Fibroblast of villous mesenchyme (primary cell): ENCODE results near the gene SLC7A6. TPM values are rescaled to one million over a fixed set of nuclear protein-coding genes. Genes with fewer than 3 reads are reported as not detected.
A peak's percentile ranks its signal among the peaks of the same experiment; 100 is the strongest.

Experiments
- DNase-seq: peaks from one replicate; pipeline ENCODE4 v3.0.0-alpha.2; 2010; ENCODE audit warnings: low read depth
- H3K4me3 ChIP-seq: 2 replicates; pipeline ENCODE4 v1.5.1; 2011; ENCODE audit warnings: low read depth, mild to moderate bottlenecking, low read length
- total RNA-seq: library from RNA; depleted of rRNA; stranded (reverse); fragments of >200 nt; gene quantifications from 2 replicates; pipeline ENCODE4 v1.2.3, GENCODE V29; 2012
- TF ChIP-seq, protein P1 (sequence below): IDR thresholded peaks from 2 replicates; pipeline ENCODE4 v1.5.1; 2012; ENCODE audit warnings: low read depth, mild to moderate bottlenecking, low read length; ENCODE audit not compliant: insufficient read depth

Gene SLC7A6
- total RNA-seq, 1 donor, result 49.7 TPM

DNA sequence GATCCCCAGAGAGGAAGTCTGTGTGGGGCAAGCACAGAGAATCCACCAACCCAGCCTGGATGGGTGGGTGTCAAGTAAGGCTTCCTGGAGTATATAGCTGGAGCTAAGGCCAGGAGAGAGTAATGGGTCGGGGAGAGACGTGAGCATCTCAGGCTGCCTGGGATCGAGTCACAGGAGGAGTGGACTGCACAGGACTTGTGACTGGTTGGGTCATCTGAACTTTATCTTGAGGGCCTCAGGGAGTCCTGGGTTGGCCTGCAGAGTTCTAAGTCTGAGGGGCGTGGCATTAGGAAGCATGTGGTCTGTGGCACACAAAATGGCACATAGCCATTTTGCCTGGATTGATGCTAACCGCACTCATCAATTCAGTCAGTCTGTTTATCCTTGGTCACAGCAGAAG, 17.7 kb upstream of the SLC7A6 start:
- TF ChIP-seq, protein P1, sequence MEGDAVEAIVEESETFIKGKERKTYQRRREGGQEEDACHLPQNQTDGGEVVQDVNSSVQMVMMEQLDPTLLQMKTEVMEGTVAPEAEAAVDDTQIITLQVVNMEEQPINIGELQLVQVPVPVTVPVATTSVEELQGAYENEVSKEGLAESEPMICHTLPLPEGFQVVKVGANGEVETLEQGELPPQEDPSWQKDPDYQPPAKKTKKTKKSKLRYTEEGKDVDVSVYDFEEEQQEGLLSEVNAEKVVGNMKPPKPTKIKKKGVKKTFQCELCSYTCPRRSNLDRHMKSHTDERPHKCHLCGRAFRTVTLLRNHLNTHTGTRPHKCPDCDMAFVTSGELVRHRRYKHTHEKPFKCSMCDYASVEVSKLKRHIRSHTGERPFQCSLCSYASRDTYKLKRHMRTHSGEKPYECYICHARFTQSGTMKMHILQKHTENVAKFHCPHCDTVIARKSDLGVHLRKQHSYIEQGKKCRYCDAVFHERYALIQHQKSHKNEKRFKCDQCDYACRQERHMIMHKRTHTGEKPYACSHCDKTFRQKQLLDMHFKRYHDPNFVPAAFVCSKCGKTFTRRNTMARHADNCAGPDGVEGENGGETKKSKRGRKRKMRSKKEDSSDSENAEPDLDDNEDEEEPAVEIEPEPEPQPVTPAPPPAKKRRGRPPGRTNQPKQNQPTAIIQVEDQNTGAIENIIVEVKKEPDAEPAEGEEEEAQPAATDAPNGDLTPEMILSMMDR, result no peak
- DNase-seq, result peak; percentile 32
- no peak overlapping the region for H3K4me3 ChIP-seq

DNA sequence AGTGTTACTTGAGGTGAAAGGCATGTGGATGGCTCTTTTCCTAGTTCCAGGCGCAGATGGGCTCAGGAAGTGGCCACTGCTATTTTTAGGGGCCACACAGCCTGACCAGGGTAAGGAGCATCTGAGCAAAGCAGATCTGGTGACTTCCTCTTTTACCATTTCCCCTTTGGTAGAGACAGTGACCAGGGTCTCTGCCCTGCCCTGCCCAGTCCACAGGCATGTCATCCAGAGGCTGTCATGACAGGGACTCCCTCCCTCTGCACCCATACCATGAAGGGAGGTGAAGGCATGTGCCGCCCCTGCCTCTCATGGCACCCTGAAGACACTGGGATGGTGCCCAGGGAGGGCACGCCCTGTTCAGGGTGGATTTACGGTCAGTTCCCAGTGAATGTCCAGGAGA, 16.9 kb upstream of the SLC7A6 start:
- H3K4me3 ChIP-seq, result no peak overlapping the region

DNA sequence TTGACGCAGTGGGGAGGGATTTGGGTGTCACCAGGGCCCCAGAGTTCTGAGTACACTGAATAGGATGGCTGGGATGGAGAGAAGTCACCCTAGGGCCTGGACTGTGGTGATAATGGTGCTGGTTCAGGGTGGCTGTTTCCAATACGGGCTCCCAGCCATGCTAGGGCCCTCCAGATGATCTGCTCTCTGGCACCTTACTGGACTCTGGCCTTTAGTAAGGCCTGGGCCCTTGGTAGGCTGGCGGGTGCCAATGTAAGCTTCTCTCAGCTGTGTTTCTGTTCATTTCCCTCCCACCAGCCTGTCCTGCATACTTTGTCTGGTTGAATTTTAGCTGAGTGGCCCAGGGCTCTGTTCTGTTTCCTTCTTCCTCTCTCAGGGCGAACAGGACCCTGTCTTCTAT, 16.4 kb upstream of the SLC7A6 start:
- no peak for DNase-seq
- no peak overlapping the region for H3K4me3 ChIP-seq
- TF ChIP-seq, protein P1, result no peak

More for the DNA sequence above, 16.9 kb upstream of the SLC7A6 start:
- TF ChIP-seq, protein P1, result no peak
- no peak for DNase-seq

DNA sequence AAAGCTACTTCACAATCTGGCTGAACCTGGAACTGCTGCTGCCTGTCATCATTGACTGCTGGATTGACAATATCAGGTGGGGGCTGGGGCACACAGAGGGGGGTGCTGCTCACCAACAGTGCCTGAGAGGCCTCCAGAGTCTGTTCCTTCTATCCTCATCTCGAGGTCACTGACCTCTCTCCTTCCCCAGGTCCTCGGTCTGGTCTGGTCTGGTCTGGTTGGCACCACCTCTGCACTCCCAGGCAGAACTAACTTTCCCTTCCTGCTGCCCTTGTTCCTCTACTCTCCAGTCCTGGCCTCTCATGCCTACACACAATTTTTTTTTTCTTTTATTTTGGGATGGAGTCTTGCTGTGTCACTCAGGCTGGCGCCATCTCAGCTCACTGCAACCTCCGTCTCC, 15.0 kb upstream of the SLC7A6 start:
- TF ChIP-seq, protein P1, result no peak
- H3K4me3 ChIP-seq, result no peak overlapping the region
- no peak for DNase-seq

DNA sequence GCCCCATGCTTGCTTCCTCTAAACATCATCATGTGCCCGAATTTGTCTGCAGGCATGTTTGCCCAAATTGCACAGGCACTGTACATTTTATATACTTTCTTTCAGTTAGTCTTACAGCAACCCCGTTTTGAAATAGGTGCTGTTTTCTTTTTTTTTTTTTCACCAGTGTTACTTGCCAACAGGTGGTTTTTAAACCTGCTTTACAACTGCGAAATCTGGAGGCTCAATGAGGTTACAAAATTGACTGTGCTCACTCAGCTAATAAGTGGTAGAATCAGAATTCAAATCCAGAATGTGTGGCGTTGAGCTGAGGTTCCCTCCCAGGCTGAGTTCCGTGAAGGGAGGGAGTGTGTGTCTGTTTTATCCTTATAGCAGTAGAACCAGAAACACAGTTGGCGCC, 13.4 kb upstream of the SLC7A6 start:
- TF ChIP-seq, protein P1, result no peak
- H3K4me3 ChIP-seq, result no peak overlapping the region
- DNase-seq, result no peak

DNA sequence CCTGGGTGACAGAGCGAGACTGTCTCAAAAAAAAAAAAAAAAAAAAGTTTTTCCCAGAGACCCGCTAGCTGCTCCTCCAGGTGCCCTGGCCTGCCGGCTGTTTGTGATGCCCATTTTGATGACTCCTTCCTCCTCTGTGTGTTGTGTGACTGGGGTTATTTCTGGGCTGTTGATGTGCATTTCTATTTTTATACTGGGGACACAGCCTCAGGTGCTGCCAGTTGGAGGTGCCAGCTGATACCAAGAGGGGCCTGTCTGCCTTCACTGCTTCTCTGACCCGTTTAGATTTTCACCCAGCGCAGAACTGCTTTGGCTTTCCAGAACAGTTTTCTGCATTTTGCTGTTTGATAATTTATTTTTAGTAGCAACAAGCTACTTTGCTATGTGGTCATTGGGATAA, 12.5 kb upstream of the SLC7A6 start:
- no peak overlapping the region for H3K4me3 ChIP-seq
- no peak for DNase-seq
- TF ChIP-seq, protein P1, result no peak

DNA sequence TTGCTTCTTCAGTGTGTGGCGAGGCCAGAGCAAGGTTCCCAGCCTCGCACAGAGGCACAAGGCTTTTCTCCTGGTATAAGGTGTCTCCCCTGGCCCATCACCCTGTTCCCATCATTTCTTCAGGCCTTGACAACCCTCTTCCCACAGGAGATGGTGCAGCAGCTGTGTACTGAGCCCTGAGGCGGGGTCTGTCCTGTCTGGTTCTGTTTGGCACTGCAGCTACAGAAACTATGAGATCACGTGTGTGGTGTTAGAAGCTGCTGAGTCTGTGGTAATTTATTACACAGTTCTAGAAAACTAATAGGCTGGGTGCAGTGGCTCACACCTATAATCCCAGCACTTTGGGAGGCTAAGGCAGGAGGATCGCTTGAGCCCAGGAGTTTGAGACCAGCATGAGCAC, 11.9 kb upstream of the SLC7A6 start:
- H3K4me3 ChIP-seq, result no peak overlapping the region
- DNase-seq, result no peak

More for the DNA sequence above, 11.9 kb upstream of the SLC7A6 start:
- TF ChIP-seq, protein P1, result no peak
